GM18868 (cell line): ENCODE measurements around the gene SNX8.
"Not testable (repeated sequence)": the region's sequence is repeated elsewhere in the genome, so short reads cannot be mapped to it uniquely, and the experiment has no call there.

ENCODE experiments used
- ATAC-seq: cut with Tn5 transposase; IDR thresholded peaks from one replicate; pipeline ENCODE4 v1.9.1; 2021; ENCODE audit warnings: mild to moderate bottlenecking, moderate library complexity; ENCODE audit not compliant: unreplicated experiment

The SNX8 gene

DNA sequence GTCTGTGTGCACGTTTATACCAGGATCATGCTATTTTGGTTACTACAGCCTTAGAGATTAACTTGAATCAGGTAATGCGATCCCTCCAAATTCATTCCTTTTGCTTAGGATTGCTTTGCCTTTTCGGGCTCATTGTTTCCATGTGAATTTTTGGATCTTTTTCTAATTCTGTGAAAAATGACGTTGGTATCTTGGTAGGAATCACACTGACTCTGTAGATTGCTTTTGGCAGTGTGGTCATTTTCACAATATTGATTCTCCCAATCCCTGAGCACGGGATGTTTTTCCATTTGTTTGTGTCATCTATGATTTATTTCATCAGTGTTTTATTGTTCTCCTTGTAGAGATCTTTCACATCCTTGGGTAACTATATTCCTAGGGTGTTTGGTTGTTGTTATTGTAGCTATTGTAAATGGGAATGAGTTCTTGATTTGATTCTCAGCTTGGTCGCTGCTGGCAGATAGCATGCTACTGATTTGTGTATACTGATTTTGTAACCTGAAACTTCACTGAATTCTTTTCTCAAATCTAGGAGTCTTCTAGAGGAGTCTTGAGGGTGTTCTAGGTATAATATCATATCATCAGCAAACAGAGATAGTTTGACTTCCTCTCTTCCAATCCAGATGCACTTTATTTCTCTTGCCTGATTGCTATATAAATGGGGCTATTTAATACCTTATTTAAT lies 18.2 kb downstream of the SNX8 start:
- no peak for ATAC-seq

DNA sequence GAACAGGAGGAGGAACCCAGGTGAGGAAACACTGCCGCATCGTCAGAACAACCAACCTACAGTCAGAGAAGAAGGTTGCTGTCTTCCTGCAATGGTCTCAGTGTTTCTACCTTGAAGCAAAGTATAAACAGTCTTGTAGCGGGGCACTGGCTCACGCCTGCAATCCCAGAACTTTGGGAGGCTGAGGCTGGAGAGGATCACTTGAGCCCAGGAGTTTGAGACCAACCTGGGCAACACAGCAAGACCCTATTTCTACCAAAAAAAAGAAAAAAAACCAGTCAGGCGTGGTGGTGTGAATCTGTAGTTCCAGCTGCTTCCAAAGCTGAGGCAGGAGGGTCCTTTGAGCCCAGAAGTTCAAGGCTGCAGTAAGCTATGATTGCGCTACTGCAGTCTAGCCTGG lies 23.4 kb downstream of the SNX8 start:
- no peak for ATAC-seq

DNA sequence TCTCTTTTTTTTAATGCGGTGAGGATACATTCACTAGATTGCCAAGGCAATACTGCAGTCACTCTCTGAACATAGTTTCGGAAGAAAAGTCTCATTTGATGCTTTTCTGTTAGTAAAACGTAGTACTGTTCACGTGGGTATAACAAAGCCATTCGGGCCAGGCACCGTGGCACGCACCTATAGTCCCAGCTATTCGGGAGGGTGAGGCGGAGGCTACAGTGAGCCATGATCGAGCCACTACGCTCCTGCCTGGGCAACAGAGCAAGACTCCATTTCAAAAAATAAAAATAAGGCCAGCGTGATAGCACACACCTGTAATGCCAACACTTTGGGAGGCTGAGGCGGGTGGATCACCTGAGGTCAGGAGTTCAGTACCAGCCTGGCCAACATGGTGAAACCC lies 24.6 kb downstream of the SNX8 start:
- ATAC-seq: no peak

DNA sequence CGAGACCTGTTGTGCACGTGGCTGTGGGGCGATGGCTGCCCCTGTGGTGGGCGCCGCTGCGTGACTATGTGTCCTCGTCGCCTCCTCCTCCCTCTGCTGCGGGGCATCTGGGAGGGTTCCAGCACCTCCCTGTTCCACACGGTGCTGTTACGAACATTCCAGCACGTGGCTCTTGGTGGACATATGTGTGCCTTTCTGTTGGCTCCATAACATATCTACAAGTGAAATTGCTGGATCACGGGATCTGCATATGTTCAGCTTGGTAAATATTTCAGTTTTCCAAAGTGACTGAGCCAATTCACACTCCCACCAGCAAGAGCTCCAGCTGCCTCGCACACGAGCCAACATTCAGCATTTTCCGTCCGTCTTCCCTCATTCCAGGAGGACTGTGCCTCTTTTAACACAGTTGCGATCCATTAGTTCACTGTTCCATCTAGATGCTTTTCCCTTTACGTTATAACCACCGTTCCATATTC lies 25.1 kb downstream of the SNX8 start:
- ATAC-seq: no peak

DNA sequence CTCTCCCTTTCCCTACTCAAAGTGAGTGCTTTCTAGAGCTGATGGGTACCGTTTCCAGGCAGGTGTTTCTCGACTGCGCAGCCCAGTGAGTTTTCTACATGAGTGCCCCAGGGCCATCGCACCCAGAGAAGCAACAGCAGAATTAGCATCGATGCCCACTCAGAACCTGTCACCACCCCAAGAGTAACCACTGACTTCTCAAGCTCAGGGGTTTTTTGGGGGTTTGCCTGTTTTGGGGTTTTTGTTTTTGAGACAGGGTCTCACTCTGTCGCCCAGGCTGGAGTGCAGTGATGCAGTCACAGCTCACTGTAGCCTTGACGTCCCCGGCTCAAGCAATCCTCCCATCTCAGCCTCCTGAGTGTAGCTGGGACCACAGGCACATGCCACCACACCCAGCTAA lies 25.7 kb downstream of the SNX8 start:
- ATAC-seq: peak; percentile 89

DNA sequence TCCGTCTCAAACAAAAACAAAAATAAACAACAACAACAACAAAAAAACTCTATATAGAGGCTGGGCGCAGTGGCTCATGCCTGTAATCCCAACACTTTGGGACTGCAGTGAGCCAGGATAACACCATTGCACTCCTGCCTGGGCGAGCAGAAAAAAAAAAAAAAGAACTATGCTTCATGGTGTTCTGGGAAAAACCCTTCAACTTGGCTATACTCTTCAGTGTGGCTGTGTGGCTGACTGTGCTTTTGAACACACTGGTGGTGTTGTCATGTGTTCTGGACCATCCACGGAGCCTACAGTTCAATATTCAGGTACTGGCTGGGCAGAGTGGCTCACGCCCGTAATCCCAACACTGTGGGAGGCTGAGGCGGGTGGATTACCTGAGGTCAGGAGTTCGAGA lies 26.5 kb downstream of the SNX8 start:
- ATAC-seq: peak; percentile 19

DNA sequence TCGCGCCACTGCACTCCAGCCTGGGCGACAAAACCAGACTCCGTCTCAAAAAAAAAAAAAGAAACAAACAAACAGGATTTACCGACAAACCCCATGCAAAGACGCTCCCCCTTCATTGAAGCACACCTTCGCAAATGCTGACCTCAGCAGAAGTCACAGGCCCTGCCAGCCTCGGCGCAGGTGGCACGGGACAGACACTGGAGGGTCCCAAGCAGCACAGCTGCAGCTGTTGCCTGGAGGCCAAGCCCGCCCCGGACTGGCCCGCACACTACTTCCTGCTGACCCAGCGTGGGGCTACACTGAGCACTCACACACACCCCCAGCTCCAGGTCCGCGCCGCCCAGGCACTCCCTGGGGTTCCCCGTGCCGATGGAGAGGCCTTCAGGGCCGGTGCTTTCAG lies 31.2 kb downstream of the SNX8 start:
- ATAC-seq: no peak

DNA sequence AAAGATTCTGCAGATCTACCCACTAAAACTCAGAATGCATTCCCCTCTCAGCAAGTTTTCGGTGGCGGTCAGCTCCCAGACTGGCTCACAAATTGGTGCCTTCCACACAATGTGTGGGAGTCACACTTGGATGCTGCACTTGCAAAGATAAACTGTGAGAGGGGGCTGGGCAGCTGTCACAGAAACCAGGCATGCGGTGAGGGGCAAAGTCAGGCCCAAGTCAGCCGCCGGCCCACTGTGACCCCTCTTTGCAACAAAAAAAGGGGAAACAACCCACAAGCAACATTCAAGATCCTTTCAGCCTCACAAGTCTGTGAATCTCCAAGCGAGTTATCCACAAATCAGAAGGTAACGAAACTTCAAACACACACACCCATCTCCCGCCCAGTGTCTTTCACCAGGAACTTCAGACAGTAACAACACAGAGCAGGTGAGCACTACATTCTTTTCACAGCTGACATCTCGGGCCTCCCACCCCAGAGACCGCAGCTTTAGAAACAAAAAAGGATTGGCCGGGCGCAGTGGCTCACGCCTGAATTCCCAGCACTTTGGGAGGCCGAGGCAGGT lies 32.0 kb downstream of the SNX8 start:
- ATAC-seq: no peak

DNA sequence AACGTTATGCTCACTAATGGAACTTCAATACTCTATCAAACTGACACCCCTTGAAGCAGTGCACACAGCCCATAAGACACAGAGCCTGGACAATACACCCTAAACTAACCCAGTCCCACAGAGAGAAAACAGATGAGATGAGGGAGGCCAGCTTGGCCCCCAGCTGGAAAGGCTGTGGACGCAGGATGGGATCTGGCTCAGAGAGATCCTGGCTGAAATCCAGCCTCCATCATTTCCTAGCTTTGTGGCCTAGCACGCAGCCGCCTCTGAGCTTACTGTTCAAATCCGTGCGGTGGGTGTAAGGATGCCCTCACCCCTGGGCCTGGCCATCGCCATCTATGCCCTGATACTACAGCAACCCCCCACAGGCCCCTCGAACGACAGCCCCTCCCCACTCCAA lies 32.7 kb downstream of the SNX8 start:
- ATAC-seq: no peak

DNA sequence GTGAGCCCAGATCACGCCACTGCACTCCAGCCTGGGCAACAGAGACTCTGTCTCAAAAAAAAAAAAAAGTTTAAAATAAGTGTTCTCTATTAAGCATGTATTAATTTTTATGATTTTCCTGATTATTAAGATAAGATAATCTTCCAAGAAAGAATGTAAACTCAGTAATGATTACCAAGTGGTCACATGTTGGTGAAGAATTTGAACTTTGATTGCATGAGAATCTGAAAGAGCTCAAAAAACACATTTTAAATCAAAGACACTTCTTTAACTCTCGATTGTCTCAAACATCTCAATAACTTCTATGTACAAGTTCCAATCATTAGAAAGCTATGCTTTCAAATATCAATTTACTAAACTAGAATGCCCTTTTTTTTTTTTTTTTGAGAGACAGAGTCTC lies 33.8 kb downstream of the SNX8 start:
- no peak for ATAC-seq

DNA sequence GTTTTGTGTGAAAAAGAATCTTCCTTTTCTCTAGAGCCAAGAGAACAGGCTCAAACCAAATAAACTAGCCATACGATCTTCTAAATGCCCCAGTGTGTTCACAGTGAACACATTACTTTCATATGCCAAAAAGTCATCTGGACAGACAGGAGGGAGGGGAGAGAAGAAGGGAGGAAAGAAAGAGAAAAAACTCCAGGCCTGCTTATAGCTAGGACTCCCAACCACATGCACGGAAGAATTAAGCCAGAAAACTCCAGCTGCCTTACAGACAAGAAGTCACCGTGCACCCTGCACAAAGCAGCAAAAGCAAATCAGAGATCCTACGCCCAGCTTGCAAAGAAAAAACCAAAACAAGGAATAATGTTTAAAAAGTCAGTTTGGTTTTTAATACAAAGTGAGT lies 34.3 kb downstream of the SNX8 start:
- ATAC-seq: no peak

DNA sequence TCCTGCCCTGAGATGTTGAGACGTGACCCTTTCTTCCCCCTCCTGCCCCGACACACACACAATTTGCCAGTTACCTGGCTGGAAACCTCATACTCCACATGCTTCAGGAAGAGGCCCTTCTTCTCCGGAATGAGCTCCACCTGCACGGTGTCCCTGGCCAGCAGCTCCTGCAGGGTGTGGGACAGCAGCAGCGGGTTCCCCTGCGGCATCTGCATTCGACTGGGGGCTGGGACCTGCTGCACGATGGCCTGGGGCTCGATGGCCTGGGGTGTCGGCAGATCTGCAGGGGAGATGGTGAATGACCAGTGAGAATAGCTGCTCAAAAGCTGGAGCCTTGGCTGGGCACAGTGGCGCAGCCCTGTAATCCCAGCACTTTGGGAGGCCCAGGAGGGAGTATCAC lies 36.2 kb downstream of the SNX8 start:
- ATAC-seq: no peak

DNA sequence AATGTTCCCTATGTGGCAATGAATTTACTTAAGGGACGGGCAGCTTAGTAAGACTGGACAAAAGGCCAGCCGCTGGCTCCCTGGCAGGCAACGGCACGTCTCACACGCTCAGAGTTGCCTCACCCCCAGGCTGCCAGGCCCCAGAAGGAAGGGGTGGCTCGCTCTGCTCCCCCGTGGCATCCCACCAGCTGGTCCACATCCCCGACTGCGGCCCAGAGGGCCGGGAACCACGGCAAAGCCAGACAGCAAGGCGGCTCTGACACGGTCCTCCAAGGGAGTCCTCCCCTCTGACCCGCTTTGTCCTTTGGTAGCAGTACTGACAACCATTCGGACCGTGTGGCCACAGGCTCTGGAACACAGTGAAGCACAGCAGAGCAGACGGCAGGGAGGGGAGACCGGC lies 38.1 kb downstream of the SNX8 start:
- ATAC-seq: no peak

DNA sequence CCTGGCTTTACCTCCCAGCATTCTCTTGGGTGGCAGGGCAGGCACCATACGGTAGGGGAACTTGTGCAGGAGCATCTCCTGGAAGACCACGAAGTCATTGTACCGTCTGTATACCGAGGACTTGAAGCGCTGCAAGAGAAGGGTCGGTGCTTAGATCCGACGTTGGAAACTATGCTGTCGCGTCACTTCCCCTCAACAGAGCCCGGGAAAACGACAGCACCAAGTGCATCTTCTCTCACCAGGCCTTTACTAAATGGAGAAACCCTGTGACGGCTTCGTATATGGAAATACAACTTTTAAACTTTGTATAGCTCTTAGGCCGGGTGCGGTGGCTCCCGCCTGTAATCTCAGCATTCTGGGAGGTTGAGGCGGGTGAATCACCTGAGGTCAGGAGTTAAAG lies 39.1 kb downstream of the SNX8 start:
- no peak for ATAC-seq

DNA sequence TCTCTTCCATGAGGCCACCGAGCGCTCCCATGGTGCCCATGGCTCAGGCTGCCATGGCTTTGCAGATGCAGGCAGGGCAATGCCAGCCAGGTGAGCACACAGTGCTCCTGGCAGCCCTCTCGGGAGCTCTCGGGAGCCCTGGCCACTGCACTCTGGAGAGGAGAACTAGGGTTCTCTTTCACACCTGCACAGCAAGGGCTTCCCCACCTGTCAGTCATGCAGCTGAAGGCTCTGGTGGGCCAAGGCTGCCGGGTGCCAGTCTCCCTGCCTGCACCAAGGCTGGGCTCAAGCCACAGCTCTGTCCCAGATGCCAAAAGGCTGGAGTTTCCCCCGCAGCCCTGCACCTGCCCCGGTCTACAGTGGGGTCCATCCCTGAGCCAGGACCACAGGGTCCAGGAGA lies 39.6 kb downstream of the SNX8 start:
- ATAC-seq: no peak

DNA sequence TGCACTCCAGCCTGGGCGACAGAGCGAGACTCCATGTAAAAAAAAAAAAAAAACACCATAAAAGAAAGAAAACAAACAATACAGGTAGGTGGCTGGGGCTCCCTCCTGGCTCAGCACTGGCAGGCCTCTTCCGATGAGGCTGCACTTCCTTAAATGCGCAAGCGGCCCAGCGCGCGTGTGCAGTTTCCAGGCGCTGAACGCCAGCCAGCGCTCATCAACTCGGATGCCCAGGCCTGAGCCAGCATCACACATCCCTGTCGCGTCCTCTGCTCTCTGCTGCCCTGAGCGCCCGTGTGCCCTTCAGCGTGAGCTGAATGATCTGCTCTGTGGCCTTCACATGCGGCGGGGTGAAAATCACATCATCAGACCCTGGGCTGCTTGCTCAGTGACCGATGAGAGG lies 40.4 kb downstream of the SNX8 start:
- no peak for ATAC-seq

DNA sequence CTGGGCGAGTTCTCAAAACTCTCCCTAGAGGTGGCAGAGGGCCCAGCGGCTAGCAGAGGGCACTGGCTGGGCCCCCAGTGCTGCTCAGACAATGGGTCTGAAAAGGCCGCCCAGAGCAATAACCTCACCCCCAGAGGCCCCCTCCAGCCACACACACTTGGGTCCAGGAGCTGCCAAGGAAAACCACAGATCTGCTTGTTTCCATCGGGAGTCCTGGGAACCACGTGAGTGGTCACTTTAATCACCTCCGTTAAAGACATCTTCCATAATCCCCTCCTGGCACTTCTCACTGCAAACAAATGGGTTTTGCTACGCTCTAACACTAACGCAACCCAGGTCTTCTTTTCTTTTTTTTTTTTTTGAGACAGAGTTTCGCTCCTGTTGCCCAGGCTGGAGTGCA lies 42.2 kb downstream of the SNX8 start:
- no peak for ATAC-seq

DNA sequence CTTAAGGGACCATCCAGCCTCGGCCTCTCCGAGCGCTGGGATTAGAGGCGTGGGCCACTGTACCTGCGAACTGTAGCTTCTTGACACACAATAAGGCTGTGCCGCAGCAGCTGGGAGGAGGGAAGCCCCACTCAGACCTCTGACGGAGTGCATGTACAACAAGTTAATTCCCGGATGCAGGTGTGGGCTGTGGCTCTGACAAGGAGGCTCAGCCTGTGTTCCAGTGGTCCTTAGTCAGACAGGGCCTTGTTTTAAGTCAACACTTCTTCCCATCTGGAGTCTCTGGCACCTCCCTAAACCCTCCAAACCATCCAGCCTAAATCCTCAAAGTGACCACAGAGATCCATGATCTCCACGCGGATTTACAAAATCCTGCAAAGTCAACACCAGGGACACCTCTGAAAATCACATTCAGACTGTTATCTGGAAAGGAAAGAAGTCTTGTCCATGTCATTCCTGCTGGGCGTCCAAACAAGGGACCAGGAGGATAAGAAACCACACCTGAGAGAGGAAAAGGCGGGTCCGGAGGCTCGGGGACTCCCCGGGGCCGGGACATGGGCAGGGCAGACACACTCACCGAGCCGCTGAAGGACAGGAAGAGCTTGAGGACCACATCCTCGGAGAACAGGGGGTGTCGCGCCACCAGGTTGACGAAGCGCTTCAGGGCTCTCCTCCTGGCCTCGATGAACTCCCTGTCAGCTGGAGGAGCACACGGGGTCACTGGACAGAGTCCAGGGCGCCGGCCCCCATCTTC lies 42.8 kb downstream of the SNX8 start:
- no peak for ATAC-seq

DNA sequence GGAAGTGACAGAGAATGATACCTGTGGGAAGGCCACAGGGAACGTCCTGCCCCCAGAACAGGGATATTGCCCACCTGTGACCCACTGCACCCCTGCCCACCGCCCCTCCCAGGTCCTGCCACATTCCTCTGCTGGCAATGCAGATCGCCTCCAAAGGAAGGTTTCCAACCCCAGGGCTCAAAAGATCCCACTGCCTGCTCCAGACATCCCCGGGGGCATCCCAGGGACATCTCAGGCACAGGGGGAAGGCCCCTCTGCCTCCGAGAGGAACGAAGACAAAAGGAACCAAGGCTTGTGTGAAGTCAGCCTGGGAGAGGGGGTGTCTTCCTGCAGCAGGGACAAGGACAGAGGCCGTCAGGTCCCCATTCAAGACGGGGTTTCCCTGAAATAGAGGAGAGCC lies 43.7 kb downstream of the SNX8 start:
- no peak for ATAC-seq

DNA sequence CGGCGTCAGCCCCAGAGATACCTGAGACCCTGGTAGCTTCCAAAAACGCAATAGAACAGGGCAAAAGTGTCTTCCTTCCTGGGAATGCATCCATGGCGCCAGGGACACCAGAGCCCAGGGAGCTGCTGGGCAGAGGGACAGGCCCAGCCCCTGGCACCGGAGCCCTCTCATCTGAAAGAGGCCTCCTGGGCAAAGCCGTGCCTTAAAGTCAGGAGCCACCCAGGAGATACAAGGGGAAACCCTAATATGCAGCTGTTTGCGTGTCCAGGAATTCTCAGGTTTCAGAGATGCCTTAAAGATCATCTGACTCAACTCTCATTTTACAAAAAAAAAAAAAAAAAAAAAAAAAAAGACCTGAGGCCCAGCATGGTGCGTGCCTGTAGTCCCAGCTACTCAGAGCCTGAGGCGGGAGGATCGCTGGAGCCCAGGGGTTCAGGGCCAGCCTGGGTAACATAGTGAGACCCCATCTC lies 44.2 kb downstream of the SNX8 start:
- no peak for ATAC-seq

DNA sequence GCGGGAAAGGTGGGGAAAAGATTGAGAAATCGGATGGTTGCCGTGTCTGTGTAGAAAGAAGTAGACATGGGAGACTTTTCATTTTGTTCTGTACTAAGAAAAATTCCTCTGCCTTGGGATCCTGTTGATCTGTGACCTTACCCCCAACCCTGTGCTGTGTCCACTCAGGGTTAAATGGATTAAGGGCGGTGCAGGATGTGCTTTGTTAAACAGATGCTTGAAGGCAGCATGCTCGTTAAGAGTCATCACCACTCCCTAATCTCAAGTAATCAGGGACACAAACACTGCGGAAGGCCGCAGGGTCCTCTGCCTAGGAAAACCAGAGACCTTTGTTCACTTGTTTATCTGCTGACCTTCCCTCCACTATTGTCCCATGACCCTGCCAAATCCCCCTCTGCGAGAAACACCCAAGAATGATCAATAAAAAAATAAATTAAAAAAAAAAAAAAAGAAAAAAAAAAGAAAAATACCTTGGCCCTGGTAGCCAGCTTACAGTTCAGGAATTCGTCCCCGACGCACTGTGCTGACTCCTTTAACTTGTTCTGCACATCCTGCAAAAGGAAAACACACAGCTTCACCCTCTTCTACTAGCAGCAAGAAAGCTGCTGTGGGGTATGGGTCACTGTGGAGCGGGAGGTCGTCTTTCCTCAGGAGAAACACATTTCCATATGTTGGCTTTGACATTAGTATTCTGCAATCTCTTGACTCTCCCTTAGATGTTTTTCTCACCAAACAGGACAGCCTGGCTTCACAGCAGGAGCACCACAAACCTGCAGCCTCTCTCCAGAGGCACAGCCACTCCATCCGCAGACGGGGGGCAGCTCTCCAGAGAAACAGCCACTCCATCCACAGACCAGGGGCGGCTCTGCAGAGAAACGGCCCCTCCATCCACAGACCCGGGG lies 44.9 kb downstream of the SNX8 start:
- ATAC-seq: not testable (repeated sequence)
